GM21576 (cell line): ENCODE data around the gene TAB2.

Experiments
- ATAC-seq: cut with Tn5 transposase; IDR thresholded peaks from one replicate; pipeline ENCODE4 v1.9.1; 2021; ENCODE audit warnings: mild to moderate bottlenecking, moderate library complexity; ENCODE audit not compliant: unreplicated experiment

TAB2 gene

GRCh38 chr6:149364557-149364956 is 47.0 kb downstream of the TAB2 start:
- no peak for ATAC-seq

DNA sequence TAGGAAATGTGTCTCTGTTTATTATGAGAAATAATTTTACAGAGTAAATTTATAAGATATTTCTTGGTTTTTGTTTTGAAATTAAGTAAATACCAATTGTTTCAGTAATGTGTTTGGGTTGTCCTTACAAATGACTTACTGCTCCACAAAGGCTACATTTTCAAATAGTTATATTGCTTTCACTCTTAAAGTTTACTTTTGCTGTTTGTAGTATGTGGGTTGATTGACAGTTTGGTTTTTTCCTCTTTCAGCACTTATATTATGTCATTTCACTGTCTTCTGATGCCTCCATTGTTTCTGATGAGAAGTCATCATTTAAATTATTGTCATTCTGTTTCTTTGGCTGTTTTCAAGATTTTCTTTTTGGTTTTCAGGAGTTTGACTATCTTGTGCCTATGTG is 47.7 kb downstream of the TAB2 start:
- no peak for ATAC-seq

DNA sequence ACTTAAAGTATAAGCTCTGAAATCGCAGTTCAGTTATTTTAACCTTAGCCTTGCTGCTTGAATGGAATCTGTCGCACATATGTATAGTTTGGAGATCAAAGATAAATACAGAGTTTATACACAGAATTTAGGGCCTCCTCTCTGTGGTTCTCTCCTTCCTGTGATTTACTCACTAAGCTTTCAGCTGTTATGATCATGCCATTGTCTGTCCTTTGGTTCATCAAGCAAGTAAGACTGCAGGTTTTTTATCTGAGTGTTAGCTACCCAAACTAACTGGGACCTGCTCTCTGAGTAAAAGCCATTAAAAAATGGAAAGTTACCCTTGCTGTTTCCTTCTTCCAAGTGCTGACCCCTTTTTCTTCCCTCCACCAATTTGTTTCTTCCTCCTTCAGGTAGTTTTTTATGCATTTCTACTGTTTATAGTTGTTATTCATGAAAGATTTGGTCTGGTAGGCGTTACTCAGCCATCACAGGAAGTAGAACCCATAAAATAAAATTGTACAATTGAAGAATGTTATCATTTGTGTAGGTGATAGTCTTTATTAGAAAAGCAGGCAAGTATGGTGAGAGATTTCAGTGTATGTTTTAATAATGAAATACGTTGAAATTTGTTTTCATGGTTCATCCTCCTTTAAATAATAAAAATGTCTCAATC is 48.9 kb downstream of the TAB2 start:
- no peak for ATAC-seq

- no peak for ATAC-seq
Measured at GRCh38 chr6:149368065-149368464, 50.6 kb downstream of the TAB2 start.

DNA sequence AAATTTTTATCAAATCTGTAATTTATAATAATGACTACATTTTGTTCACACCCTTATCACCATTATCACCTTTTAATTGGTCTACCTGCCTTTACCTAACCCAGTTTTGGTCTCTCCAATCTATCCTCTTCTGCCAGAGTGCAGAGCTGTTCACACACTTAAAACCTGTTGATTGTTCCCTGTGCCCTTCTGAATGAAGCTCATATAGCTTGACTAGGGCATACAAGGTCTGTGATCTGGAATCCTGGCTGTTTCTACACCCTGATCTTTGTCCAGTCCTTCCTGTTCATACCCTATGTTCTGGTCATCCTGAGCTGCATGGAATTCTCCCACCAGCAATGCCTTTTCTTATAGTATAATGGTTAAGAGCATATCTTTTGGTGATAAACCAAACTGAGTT is 53.6 kb downstream of the TAB2 start:
- ATAC-seq: no peak

DNA sequence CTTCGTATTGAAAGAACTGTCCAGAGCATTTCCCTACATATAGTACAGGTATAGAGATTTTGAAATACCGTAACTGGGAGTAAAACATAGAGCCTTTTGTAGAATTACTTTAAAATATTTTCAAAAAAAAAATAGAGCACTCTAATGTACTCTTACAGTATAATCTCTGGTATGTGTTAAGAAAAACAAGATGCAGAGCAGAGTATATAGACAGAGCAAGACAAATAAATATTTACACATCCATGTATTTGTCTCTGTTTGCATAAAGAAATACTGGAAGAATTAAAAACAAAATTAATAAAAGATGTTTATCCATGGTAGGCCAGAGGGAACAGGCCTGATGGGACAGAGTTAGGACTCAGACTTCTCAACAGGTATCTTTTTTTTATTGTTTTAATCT is 54.5 kb downstream of the TAB2 start:
- ATAC-seq: no peak

GRCh38 chr6:149373511-149373910 is 56.0 kb downstream of the TAB2 start:
- ATAC-seq: no peak

DNA sequence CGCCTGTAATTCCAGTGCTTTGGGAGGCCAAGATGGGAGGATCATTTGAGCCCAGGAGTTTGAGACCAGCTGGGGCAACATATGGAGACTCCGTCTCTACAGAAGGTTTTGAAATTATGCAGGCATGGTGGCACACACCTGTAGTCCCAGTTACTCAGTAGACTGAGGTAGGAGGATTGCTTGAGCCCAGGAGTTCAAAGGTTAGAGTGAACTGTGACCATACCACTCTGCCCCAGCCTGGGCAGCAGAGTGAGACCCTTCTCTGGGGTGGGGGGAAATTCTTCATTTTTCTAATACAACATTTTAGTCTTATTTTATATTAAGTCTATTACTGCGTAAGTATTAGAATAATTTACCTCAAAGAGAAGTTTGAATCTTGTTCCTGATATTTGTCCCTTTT is 62.5 kb downstream of the TAB2 start:
- no peak for ATAC-seq

- ATAC-seq: no peak
Measured at GRCh38 chr6:149380523-149380922, 63.0 kb downstream of the TAB2 start.

GRCh38 chr6:149383371-149383770 is 65.9 kb downstream of the TAB2 start:
- ATAC-seq: no peak

DNA sequence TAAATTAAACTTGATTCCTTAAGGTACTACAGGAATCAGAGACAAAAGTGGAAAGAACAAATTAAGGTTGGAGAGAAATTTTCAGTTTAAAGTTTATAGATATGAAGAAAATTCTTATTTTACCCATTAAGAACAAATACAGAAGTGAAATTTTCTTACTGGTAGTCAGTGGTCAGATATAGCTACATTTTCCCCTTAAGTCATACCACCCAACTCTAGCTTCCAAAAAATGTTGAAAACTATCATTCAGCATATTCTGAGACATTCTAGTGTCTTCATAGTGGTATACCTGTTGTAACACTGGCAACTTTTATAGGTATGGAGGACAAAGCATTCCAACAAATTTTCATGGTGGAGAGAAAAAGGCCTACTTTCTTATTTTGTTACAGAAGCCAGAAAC is 67.0 kb downstream of the TAB2 start:
- ATAC-seq: no peak

GRCh38 chr6:149385998-149386646 is 68.6 kb downstream of the TAB2 start:
- no peak for ATAC-seq

DNA sequence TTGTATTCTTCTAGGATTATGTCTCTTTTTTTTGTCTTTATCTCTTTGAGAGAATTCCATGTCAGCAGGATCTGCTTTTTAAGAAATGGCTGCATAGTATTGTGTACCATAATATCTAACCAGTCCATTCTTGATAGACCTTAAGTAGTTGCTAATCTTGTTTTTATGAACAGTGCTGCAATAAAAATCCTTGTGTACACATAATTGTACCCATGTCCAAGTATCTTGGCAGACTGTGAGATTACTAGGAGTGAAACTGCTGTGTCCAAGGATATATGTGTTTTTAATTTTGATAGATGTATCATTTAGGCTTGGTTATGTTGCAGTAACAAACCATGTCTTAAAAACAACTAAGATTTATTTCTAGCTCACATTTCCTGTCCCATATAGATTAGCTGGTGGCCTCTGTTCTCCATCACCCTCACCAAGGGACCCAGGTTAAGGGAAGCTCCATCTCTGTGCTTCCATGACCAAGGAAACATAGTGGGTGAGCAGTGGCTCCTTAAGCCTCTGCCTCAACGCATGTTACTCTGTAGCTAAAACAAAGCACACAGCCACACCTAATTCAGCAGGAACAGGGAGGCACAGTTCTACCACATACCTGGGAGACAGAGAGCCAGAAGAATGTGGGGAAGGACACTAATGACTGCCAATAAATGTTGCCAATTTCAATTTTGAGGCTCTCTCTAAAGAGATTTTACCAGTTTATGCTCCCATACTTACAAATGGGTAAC is 70.4 kb downstream of the TAB2 start:
- no peak for ATAC-seq

DNA sequence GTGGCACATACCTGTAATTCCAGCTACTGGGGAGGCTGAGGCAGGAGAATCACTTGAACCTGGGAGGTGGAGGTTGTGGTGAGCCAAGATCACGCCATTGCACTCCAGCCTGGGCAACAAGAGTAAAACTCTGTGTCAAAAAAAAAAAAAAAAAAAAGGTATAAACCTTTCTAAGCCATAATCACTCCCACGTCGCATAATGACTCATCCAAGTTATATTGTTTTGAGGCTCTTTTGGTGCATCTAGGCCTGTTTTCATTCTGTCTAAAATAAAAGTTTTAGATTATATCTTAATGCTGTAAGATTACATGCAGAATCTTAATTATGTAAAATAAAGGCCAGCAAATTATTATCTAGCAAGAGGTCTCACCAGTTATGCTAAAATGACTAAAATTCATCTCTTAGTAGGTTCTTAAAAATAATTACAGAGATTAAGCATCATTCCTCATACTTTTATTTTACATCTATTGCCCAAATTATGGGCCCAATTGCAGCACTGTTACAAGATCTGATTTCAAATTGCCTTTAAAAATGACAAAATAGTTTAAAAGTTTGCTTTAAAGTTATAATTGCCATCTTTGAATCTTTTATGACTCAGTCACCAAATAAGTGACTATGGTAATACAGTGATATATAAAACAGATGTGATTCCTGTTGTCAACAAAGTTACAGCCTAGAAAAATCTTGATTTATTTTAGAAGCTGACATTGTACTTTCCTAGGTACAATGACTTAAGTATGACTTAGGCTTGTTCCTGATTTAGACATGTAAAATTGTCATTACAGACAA is 72.2 kb downstream of the TAB2 start:
- ATAC-seq: no peak

DNA sequence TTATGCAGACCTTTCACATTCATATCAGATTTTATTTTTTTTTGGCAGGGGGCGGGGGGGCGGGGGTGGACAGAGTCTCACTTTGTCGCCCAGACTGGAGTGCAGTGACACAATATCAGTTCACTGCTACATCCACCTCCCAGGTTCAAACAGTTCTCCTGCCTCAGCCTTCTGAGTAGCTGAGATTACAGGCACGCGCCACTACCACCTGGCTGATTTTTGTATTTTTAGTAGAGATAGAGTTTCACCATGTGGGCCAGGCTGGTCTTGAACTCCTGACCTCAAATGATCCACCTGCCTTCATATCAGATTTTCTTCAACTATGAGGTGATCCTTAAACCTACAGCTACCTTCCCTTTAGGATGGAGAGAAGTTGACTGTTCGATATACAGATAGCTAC is 74.6 kb downstream of the TAB2 start:
- ATAC-seq: no peak

- no peak for ATAC-seq
Measured at GRCh38 chr6:149392535-149392934, 75.0 kb downstream of the TAB2 start.

- ATAC-seq: no peak
Measured at GRCh38 chr6:149393002-149393679, 75.6 kb downstream of the TAB2 start.

DNA sequence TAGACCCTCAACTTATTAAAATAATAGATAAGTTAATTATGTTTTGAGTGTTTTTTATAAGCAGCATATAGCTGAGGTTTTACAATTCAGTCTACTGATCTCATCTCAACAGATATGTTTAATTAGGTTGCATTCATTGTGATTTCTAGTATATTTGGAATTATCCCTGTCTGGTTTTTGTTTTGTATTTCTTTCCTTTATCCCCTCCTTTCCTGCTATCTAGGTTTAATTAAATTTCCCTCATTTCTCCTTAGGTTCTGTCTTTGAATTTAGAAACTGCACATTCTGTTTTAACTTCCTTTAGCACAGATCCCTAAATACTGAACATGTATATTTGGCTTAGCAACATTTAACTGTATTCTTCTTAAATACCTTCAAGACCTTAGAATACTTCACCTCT is 77.7 kb downstream of the TAB2 start:
- ATAC-seq: no peak

DNA sequence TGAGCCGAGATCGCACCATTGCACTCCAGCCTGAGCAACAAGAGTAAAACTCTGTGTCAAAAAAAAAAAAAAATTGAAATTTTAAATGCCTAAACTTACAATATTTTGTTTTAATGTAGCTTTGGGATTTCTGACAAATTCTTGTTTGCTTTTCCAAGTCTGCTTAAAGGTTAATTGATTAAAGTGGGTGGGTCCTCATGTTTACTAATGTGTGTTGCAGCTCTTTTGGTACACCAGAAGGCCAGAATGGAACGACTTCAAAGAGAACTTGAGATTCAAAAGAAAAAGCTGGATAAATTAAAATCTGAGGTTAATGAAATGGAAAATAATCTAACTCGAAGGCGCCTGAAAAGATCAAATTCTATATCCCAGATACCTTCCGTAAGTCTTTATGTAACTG is 79.9 kb downstream of the TAB2 start:
- no peak for ATAC-seq

GRCh38 chr6:149400050-149400449 is 82.5 kb downstream of the TAB2 start, which contains the start of gene SUMO4:
Gene SUMO4 (plus strand): TSS chr6:149400262. CDS start chr6:149400392, 130 bp downstream.
- no peak for ATAC-seq

DNA sequence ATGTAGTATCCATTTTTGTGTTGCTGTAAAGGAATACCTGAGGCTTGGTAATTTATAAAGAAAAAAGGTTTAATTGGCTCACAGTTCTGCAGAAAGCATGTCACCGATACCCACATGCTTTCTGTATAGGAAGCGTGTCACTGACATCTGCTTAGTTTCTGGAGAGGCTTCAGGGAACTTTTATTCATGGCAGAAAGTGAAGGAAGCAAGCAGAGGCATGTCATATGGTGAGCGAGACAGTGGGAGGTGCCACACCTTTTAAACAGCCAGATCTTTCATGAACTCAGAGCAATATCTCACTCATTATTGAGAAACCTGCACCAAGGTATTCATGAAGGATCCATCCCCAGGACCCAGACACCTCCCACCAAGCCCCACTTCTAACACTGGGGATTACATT is 86.0 kb downstream of the TAB2 start:
- no peak for ATAC-seq
